ENCODE data around the gene GINS3.
"Not testable (repeated sequence)": the region's sequence is repeated elsewhere in the genome, so short reads cannot be mapped to it uniquely, and the experiment has no call there.

GINS3 gene

DNA sequence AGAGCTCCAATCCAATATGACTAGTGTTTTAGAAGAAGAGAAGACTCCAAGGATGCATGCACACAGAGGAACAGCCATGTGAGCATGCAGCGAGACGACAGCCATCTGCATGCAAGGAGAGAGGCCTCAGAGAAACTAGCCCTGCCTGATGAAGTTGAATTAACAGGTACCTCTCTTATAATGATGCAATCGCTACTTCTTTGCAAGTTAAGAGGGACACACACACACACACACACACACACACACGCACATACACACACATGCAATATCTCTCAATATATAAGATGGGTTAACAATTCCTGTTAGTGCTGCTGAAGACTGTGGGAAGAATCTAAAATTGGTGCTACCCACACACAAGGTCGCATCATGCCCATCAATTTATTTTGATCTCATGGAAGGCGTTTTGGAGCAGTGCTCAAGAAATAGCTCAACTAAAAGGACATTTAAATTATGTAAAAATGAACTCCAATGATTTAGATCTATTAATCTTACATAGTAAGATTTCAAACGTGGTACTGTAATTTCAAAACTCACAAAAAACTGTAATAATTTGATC lies 7.0 kb upstream of the GINS3 start:
- in situ Hi-C loops (cut with MboI; ENCODE audit: low sequenced_read_pairs) = no loop called here

GRCh38 chr16:58389724-58390123 lies 2.5 kb upstream of the GINS3 start:
- in situ Hi-C loops (cut with MboI; ENCODE audit: low sequenced_read_pairs) = no loop called here

- in situ Hi-C loops (cut with MboI; ENCODE audit: low sequenced_read_pairs) = no loop called here
Observed at GRCh38 chr16:58393138-58393504, 850 bp downstream of the GINS3 start.

DNA sequence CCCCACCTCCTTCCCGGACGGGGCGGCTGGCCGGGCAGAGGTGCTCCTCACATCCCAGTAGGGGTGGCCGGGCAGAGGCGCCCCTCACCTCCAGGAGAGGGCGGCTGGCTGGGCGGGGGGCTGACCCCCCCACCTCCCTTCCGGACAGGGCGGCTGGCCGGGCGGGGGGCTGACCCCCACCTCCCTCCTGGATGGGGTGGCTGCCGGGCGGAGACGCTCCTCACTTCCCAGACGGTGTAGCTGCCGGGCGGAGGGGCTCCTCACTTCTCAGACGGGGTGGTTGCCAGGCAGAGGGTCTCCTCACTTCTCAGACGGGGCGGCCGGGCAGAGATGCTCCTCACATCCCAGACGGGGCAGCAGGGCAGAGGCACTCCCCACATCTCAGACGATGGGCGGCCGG lies 4.6 kb downstream of the GINS3 start:
- in situ Hi-C loops (cut with MboI; ENCODE audit: low sequenced_read_pairs) = not testable (repeated sequence)

DNA sequence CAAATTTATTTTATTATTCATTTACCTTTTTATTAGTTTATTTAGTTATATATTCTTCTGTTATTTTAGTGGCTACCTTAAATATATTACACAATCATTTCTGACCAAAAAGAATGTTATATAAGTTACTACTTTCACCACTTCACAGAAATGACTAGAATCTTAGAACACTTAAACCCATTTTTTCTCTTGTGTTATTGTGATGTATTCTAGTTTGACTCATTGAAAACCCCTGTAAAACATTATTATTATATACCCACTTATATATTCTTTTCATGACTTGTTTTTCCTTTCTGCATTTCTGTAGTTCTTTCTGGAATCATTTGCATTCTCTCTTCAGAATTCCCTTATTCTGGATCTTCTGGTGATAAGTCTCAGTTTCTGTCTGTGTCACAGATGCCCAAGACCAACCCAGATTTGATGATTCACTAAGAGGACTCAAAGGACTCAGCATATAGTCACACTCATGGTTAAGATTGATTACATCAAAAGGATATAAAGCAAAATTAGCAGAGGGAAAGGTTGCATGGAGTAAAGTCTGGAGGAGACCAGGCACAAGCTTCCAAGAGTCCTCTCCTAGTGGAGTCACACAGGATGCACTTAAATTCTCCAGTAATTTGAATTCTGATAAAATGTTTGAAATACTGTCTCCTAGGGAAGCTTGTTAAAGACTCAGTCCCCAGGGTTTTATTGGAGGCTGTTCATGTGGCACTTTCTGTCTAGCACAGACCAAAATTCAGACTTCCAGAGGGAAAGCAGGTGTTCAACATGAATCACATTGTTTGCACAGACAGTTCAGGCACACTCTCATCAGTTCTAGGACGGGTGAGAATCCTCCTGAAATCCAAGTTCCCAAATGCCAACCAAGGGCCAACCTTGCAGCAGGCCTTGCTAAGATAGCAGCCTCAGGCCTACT lies 7.7 kb downstream of the GINS3 start:
- in situ Hi-C loops (cut with MboI; ENCODE audit: low sequenced_read_pairs) = no loop called here

DNA sequence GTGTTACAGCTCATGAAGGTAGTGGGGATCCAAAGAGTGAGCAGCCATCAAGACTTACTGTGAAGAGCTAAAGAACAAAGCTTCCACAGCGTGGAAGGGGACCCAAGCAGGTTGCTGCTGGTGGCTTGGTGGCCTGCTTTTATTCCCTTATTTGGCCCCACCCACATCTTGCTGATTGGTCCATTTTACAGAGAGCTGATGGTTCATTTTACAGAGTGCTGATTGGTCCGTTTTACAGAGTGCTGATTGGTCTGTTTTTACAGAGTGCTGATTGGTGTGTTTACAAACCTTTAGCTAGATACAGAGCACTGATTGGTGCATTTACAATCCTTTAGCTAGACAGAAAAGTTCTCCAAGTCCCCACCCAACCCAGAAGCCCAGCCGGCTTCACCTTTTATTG lies 9.0 kb downstream of the GINS3 start:
- in situ Hi-C loops (cut with MboI; ENCODE audit: low sequenced_read_pairs) = not testable (repeated sequence)

- in situ Hi-C loops (cut with MboI; ENCODE audit: low sequenced_read_pairs) = no loop called here
Observed at GRCh38 chr16:58402796-58403195, 10.5 kb downstream of the GINS3 start.

- in situ Hi-C loops (cut with MboI; ENCODE audit: low sequenced_read_pairs) = no loop called here
Observed at GRCh38 chr16:58409316-58409973, 17.2 kb downstream of the GINS3 start.

GRCh38 chr16:58411336-58411735 lies 19.1 kb downstream of the GINS3 start:
- in situ Hi-C loops (cut with MboI; ENCODE audit: low sequenced_read_pairs) = no loop called here

DNA sequence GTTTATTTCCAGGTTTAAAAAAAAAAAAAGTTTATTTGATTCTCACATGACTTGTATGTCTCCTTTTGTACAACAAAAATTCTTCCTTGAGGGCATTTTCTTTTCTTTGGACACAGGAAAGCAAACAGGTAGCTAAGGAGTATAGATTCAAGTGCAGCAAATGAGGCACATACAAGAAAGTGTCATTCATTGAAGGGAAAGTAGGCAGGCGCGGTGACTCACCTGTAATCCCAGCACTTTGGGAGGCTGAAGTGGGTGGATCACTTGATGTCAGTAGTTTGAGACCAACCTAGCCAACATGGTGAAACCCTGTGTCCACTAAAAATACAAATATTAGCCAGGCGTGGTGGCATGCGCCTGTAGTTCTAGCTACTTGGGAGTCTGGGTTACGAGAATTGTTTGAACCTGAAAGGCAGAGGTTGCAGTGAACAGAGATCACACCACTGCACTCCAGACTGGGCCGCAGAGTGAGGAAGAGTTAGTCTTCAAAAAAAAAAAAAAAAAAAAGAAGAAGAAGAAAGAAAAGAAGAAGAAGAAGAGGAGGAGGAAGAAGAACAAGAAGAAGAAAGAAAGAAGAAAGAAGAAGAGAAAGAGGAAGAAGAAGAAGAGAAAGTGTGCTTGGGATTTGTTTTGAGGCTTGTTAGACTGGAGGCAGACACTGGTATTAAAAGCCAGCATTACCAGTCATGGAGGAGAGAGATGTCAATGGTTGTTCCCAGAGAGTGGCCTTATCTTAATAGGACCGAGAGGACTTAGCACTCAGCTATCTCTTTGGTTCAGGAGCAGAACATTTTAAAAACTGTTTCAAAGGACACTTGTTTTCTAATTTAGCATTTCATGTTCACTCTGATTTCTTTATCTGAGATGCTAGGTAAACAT lies 19.7 kb downstream of the GINS3 start:
- in situ Hi-C loops (cut with MboI; ENCODE audit: low sequenced_read_pairs) = no loop called here

DNA sequence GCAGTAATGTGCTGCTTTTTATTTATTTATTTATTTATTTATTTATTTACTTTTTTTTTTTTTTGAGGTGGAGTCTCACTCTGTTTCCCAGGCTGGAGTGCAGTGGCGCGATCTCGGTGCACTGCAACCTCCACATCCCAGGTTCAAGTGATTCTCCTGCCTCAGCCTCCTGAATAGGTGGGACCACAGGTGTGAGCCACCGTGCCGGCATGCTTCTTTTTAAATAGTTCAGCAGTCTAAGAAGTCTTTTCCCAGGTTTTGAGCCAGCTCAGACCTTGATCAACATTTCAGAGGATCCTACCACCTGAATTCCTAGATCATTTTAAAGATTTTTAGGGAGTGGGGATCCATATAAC lies 20.3 kb downstream of the GINS3 start:
- in situ Hi-C loops (cut with MboI; ENCODE audit: low sequenced_read_pairs) = not testable (repeated sequence)

GRCh38 chr16:58413359-58413758 lies 21.1 kb downstream of the GINS3 start:
- in situ Hi-C loops (cut with MboI; ENCODE audit: low sequenced_read_pairs) = no loop called here

DNA sequence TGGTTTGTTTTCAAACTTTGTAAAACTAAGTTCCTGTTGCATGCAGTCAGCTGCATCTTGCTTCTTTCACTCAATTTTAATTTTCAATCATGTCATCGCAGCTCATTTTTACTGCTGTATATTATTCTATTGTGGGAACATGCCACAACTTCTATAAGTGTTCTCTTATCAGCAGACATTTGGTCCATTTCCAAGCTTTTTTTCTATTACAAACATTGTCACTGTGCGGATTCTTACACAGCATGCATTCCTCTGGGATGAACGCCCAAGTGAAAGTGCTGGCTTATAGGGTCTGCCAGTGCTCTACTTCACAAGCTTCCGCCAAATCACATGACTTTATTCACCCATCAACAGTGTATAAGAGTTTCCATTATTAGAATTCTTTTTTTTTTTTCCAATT lies 22.7 kb downstream of the GINS3 start:
- in situ Hi-C loops (cut with MboI; ENCODE audit: low sequenced_read_pairs) = no loop called here

DNA sequence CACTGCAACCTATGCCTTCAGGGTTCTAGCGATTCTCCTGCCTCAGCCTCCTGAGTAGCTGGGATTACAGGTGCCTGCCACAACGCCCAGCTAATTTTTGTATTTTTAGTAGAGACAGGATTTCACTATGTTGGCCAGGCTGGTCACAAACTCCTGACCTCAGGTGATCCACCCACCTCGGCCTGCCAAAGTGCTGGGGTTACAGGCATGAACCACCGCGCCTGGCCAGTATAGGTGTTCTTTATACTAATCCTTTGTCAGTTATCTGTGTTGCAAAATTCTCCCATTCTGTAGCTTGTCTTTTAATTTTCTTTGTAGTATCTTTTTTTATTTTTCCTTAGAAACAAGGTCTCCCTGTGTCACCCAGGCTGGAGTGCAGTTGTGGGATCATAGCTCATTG lies 23.7 kb downstream of the GINS3 start:
- in situ Hi-C loops (cut with MboI; ENCODE audit: low sequenced_read_pairs) = not testable (repeated sequence)

DNA sequence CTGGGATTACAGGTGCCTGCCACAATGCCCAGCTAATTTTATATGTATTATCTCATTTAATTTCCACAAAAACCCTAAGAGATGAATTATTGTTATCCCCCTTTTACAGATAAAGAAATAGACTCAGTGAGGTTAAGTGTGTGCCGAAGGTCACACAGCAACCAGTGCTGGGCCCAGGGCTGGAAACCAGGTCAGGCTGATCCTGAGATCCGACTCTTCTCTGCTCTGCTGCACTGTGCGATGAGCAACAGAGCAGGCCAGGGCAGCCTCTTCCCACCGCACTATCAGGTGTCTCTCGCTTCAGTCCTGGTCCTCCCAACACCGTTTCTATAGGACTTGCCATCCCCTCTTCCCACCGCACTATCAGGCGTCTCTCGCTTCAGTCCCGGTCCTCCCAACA lies 24.8 kb downstream of the GINS3 start:
- in situ Hi-C loops (cut with MboI; ENCODE audit: low sequenced_read_pairs) = no loop called here

DNA sequence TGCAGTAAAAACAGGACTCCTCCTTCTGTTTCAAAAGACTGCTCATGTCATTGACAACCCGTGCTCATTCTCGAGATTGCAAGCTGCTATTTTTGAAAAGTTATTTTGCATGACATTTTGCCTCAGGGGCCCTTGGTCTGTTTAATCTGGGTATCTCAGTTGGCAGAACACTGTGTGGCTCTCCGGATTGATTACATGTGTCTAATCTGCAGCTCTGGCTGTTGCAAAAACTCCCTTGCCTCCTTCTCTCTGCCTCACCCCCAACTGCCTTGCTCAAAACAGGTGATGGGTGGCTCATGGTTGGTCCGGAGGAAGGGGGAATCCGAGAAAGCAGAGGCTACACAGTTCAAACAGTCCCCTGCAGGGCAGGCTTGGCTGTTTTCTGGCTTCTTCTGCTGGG lies 25.3 kb downstream of the GINS3 start:
- in situ Hi-C loops (cut with MboI; ENCODE audit: low sequenced_read_pairs) = no loop called here

DNA sequence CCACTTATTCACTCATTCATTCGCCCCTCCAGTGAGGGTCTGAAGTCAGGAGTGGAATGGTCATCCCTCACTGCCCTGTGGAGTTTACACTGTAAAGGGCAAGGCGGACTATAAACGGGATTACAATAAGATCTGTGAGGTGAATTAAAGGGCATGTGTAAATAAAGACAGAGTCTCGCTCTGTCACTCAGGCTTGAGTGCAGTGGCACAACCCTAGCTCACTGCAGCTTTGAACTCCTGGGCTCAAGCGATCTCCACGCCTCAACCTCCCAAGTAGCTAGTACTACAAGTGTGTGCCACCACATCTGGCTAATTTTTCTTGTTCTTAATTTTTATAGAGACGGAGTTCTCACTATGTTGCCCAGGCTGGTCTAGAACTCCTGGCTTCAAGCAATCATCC lies 25.8 kb downstream of the GINS3 start:
- in situ Hi-C loops (cut with MboI; ENCODE audit: low sequenced_read_pairs) = no loop called here

DNA sequence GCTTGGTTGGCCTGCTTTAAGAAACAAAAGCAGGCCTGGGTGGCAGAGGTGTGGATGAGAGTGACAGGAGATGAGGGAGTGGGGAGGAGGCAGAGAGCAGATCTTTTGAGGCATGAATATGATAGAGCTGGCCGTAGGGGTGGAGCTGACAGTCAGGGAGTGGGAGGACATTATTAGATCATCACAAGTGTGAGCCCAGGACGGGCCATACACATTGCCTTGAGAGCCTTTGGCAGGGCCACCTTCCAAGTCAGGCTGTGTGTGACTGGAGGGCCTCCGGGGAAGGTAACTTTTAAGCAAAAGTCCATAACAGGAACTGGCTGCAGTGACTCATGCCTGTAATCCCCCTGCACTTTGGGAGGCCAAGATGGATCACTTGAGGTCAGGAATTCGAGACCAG lies 26.3 kb downstream of the GINS3 start:
- in situ Hi-C loops (cut with MboI; ENCODE audit: low sequenced_read_pairs) = no loop called here

- in situ Hi-C loops (cut with MboI; ENCODE audit: low sequenced_read_pairs) = no loop called here
Observed at GRCh38 chr16:58419241-58419990, 27.1 kb downstream of the GINS3 start.

DNA sequence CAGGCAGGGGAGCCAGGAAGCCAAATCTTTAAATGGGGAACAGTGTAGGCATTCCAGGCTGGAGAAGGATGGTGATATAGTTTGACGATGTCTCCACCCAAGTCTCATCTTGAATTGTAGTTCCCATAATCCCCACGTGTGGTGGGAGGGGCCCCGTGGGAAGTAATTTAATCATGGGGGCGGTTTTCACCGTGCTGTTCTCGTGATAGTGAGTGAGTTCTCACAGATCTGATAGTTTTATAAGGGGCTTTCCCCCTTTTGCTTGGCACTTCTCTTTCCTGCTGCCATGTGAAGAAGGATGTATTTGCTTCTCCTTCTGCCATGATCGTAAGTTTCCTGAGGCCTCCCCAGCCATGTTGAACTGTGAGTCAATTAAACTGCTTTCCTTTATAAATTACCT lies 28.8 kb downstream of the GINS3 start:
- in situ Hi-C loops (cut with MboI; ENCODE audit: low sequenced_read_pairs) = no loop called here

- in situ Hi-C loops (cut with MboI; ENCODE audit: low sequenced_read_pairs) = no loop called here
Observed at GRCh38 chr16:58421529-58421928, 29.3 kb downstream of the GINS3 start.

Data from HL-60/S4 treated with retinoic acid at 250 ng/mL for 4 days and 3 days (cell line).